AG04449 (cell line): ENCODE data around the gene MARS1.

ENCODE experiments used
- CTCF ChIA-PET: fragments of 350-600 bp; formaldehyde crosslinking; extraction: SDS; loops from one replicate; lab custom pipeline; 2021; ENCODE audit warnings: antibody characterized with exemption; lab: Yijun Ruan, JAX
- POLR2A ChIA-PET: fragments of 400-600, 350-600 bp; formaldehyde crosslinking; extraction: SDS; loops from one replicate; lab custom pipeline; 2020; ENCODE audit warnings: antibody characterized with exemption, inconsistent platforms; lab: Yijun Ruan, JAX
- DNase-seq: peaks from one replicate; pipeline ENCODE4 v3.0.0-alpha.2; 2010; ENCODE audit warnings: low read depth, low spot score
- H3K4me3 ChIP-seq: 2 replicates; pipeline ENCODE4 v1.5.1; 2011; ENCODE audit warnings: low read depth, mild to moderate bottlenecking, control low read depth, low read length
- TF ChIP-seq, protein P1 (sequence below): IDR thresholded peaks from one replicate; pipeline ENCODE4 v1.5.1; 2011; ENCODE audit warnings: mild to moderate bottlenecking, moderate library complexity, low read length, control low read depth, inconsistent platforms; ENCODE audit not compliant: insufficient read depth; ENCODE audit errors: missing control alignments

The MARS1 gene

DNA sequence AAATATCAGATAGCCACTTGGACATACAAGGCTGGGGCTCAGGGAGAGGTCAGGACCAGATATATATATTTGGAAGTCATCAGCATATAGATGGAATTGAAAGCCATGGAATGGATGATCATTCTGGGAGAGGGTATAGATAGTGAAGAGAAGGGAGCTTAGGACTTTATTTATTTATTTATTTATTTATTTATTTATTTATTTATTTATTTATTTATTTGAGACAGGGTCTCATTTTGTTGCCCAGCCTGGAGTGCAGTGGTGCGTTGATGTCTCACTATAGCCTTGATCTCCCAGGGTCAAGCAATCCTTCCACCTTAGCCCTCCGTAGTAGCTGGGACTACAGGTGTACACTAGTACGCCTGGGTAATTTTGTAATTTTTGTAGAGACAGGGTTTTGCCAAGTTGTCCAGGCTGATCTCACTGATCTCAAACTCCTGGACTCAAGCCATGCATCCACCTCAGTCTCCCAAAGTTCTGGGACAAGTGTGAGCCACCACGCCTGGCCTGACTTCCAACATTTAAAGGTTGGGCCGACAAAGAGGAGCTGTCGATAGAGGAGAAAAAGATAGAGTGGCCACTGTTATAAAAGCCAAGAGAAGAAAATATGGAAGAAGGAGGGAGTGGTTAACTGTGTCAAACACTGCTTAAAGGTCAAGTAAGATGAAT lies 41.4 kb upstream of the MARS1 start:
- TF ChIP-seq, protein P1, sequence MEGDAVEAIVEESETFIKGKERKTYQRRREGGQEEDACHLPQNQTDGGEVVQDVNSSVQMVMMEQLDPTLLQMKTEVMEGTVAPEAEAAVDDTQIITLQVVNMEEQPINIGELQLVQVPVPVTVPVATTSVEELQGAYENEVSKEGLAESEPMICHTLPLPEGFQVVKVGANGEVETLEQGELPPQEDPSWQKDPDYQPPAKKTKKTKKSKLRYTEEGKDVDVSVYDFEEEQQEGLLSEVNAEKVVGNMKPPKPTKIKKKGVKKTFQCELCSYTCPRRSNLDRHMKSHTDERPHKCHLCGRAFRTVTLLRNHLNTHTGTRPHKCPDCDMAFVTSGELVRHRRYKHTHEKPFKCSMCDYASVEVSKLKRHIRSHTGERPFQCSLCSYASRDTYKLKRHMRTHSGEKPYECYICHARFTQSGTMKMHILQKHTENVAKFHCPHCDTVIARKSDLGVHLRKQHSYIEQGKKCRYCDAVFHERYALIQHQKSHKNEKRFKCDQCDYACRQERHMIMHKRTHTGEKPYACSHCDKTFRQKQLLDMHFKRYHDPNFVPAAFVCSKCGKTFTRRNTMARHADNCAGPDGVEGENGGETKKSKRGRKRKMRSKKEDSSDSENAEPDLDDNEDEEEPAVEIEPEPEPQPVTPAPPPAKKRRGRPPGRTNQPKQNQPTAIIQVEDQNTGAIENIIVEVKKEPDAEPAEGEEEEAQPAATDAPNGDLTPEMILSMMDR: no peak
- POLR2A ChIA-PET: no interaction called here
- CTCF ChIA-PET: interaction anchor here (0.7 to 7.9 kb wide), 5 partner anchors 8 to 161 kb away, joined by 3 to 71 read pairs (median 3); partner anchors contain the start of genes GLI1 and INHBE

DNA sequence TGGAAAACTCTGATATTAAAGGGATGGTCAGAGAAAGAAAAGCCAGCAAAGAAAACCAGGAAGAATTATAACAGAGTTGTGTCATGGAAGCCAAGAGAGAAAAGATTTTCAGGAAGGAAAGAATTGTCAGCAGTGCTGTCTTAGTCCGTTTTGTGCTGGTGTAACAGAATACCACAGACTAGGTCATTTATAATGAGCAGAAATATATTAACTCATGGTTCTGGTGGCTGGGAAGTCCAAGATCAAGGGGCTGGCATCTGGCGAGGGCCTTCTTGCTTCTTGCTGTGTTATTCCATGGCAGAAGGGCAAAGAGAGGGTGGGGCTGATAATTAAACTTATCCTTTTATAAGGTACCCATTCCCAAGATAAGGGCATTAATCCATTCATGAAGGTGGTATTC lies 39.2 kb upstream of the MARS1 start:
- POLR2A ChIA-PET: no interaction called here
- TF ChIP-seq, protein P1: no peak
- H3K4me3 ChIP-seq: no peak overlapping the region
- DNase-seq: no peak
- CTCF ChIA-PET: interaction anchor here (1.0 to 19.6 kb wide), 3 partner anchors 10 to 193 kb away, joined by 3 to 880 read pairs (median 5); partner anchors contain the start of gene STAC3

More for the DNA sequence above, 41.4 kb upstream of the MARS1 start:
- DNase-seq: no peak
- no peak overlapping the region for H3K4me3 ChIP-seq

DNA sequence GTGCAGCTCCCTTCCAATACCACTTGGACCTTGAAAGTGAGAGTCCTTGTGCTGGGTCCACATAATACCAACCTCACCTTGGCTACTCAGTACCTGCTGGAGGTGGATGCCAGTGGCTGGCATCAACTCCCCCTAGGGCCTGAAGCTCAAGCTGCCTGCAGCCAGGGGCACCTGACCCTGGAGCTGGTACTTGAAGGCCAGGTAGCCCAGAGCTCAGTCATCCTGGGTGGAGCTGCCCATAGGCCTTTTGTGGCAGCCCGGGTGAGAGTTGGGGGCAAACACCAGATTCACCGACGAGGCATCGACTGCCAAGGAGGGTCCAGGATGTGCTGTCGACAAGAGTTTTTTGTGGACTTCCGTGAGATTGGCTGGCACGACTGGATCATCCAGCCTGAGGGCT lies 38.5 kb upstream of the MARS1 start:
- POLR2A ChIA-PET: interaction anchor here (0.6 kb wide), 1 partner anchor 212 kb away, joined by 3 read pairs; a partner anchor contains a TSS
- TF ChIP-seq, protein P1: no peak

DNA sequence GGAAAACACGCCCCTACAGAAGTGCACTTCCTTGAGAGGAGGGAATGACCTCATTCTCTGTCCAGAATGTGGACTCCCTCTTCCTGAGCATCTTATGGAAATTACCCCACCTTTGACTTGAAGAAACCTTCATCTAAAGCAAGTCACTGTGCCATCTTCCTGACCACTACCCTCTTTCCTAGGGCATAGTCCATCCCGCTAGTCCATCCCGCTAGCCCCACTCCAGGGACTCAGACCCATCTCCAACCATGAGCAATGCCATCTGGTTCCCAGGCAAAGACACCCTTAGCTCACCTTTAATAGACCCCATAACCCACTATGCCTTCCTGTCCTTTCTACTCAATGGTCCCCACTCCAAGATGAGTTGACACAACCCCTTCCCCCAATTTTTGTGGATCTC lies 37.8 kb upstream of the MARS1 start:
- CTCF ChIA-PET: interaction anchor here (0.9 to 19.6 kb wide), 4 partner anchors 8 to 194 kb away, joined by 3 to 880 read pairs (median 226); partner anchors contain the start of gene STAC3
- no peak overlapping the region for H3K4me3 ChIP-seq
- POLR2A ChIA-PET: interaction anchor here (0.6 kb wide), 1 partner anchor 213 kb away, joined by 3 read pairs; a partner anchor contains a TSS
- TF ChIP-seq, protein P1: no peak
- DNase-seq: no peak

More for the DNA sequence above, 38.5 kb upstream of the MARS1 start:
- no peak for DNase-seq
- no peak overlapping the region for H3K4me3 ChIP-seq
- CTCF ChIA-PET: interaction anchor here (19.6 kb wide), 1 partner anchor 194 kb away, joined by 880 read pairs; the partner anchor contains the start of gene STAC3

DNA sequence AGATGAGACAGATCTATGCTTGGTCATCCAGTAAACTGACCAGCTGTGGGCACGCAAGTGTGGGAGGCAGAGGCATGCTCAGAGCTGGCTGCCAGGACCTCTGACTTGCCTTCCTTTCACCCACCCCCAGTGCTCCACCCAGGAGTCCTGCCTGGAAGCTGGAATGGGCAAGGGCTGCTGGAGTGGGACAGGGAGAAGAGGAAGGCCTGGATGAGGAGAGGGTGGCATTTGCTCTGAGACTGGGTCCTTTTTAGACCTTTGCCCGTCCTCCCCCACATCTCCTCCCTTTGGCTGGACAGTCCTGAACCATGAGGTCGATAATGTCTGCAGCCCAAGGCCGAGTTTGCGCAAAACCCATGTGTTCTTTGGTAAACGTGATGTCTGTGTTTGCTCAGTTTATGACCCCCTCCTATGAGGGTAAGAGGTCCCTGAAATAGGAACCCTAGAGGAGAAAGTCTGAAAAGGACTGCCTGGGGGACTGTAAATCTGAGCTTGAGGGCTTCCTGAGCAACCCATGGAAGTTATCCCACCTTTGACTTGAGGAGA lies 36.6 kb upstream of the MARS1 start:
- no peak for DNase-seq
- ChIA-PET POLR2A (interaction anchor here (0.9 to 1.5 kb wide), 2 partner anchors 12 to 143 kb away, joined by 3 to 6 read pairs; no protein-coding TSS in a partner anchor), CTCF (interaction anchor here (1.0 to 19.6 kb wide), 15 partner anchors 8 to 327 kb away, joined by 3 to 880 read pairs (median 26); partner anchors contain the start of genes GLI1, INHBC and STAC3)

More for the DNA sequence above, 36.6 kb upstream of the MARS1 start:
- TF ChIP-seq, protein P1: no peak
- H3K4me3 ChIP-seq: no peak overlapping the region
